D721Med (cell line): ENCODE data around the gene MALSU1.

ENCODE experiments used
- DNase-seq: peaks from one replicate; pipeline ENCODE4 v3.0.0; 2011; ENCODE audit warnings: low spot score; ENCODE audit not compliant: insufficient read length
- FAIRE-seq: peaks from 2 replicates; lab custom pipeline; 2011; peaks lifted over from hg19 to GRCh38; lab: Jason Lieb, UNC
- CTCF ChIP-seq: IDR thresholded peaks from 2 replicates; pipeline ENCODE4 v1.5.1; 2012; ENCODE audit warnings: mild to moderate bottlenecking, control low read depth; ENCODE audit not compliant: insufficient read depth; ENCODE audit errors: missing control alignments

Gene MALSU1

GRCh38 chr7:23343102-23343501, 44.0 kb downstream of the MALSU1 start:
- DNase-seq = no peak
- no peak for TF ChIP-seq CTCF
- FAIRE-seq = no peak

- no peak for TF ChIP-seq CTCF
- FAIRE-seq (no peak), DNase-seq (no peak)
Observed at GRCh38 chr7:23343806-23344475, 44.8 kb downstream of the MALSU1 start.

- DNase-seq (no peak), FAIRE-seq (no peak)
- no peak for TF ChIP-seq CTCF
Observed at GRCh38 chr7:23345601-23346000, 46.5 kb downstream of the MALSU1 start.

GRCh38 chr7:23346316-23346715, 47.2 kb downstream of the MALSU1 start:
- no peak for FAIRE-seq
- DNase-seq = no peak
- no peak for TF ChIP-seq CTCF

GRCh38 chr7:23347033-23347681, 48.0 kb downstream of the MALSU1 start:
- TF ChIP-seq CTCF = no peak
- no peak for FAIRE-seq
- DNase-seq = no peak

GRCh38 chr7:23347682-23348180, 48.6 kb downstream of the MALSU1 start:
- no peak for DNase-seq
- no peak for TF ChIP-seq CTCF
- FAIRE-seq = no peak

GRCh38 chr7:23349484-23350157, 50.5 kb downstream of the MALSU1 start:
- FAIRE-seq (no peak), DNase-seq (peak; percentile 65)
- no peak for TF ChIP-seq CTCF
